A673 (cell line): ENCODE data around the gene C3. TPM values are rescaled to one million over a fixed set of nuclear protein-coding genes. Genes with fewer than 3 reads are reported as not detected.
A peak's percentile ranks its signal among the peaks of the same experiment; 100 is the strongest.

Source experiments
- BruUV-seq: library from RNA; stranded (reverse); fragments of 400-500 nt; replicated peaks from 2 replicates; lab custom pipeline; 2021; lab: Mats Ljungman, UMichigan
- CTCF ChIA-PET: fragments of 300-600 bp; sonication (Branson Sonifier 250); formaldehyde crosslinking; loops from one replicate; lab custom pipeline; 2022; ENCODE audit warnings: antibody characterized with exemption; lab: Charles Lee
- POLR2A ChIA-PET: fragments of 300-600 bp; sonication (Branson Sonifier 250); formaldehyde crosslinking; loops from one replicate; lab custom pipeline; 2022; ENCODE audit warnings: antibody characterized with exemption; ENCODE audit not compliant: low non-redundant PET; lab: Charles Lee
- DNase-seq: peaks from one replicate; pipeline ENCODE4 v3.0.0-alpha.2; 2015; ENCODE audit warnings: low spot score
- H3K27ac ChIP-seq: fragments of 200-600 bp; sonication (generic); 2 replicates; pipeline ENCODE4 v1.5.1; 2016; ENCODE audit warnings: mixed run types, low read depth, mild to moderate bottlenecking, mixed read lengths, antibody characterized with exemption, low read length; ENCODE audit not compliant: poor library complexity, severe bottlenecking
- H3K27me3 ChIP-seq: fragments of 200-600 bp; sonication (generic); replicated peaks from 2 replicates; pipeline ENCODE4 v1.6.1; 2017; ENCODE audit warnings: mixed run types, low read depth, mild to moderate bottlenecking, mixed read lengths, antibody characterized with exemption, low read length; ENCODE audit not compliant: insufficient read depth, poor library complexity
- H3K36me3 ChIP-seq: fragments of 200-600 bp; sonication (generic); 2 replicates; pipeline ENCODE4 v1.6.1; 2016; ENCODE audit warnings: mixed run types, mild to moderate bottlenecking, mixed read lengths, antibody characterized with exemption, low read length; ENCODE audit not compliant: insufficient read depth, poor library complexity, severe bottlenecking
- H3K4me1 ChIP-seq: fragments of 200-600 bp; sonication (generic); 2 replicates; pipeline ENCODE4 v1.6.1; 2017; ENCODE audit warnings: mixed run types, mild to moderate bottlenecking, mixed read lengths, antibody characterized with exemption, low read length; ENCODE audit not compliant: insufficient read depth, poor library complexity, severe bottlenecking
- H3K4me3 ChIP-seq: fragments of 200-600 bp; sonication (generic); 2 replicates; pipeline ENCODE4 v1.5.1; 2016; ENCODE audit warnings: low read depth, mixed run types, mild to moderate bottlenecking, mixed read lengths, low read length; ENCODE audit not compliant: poor library complexity, severe bottlenecking
- H3K9me3 ChIP-seq: fragments of 200-600 bp; sonication (generic); 2 replicates; pipeline ENCODE4 v1.6.1; 2016; ENCODE audit warnings: mixed run types, low read depth, mild to moderate bottlenecking, mixed read lengths, antibody characterized with exemption, low read length; ENCODE audit not compliant: poor library complexity, severe bottlenecking
- CTCF ChIP-seq: fragments of 300-800, 200-600 bp; sonication (generic); conservative IDR thresholded peaks from 2 replicates; pipeline ENCODE4 v1.5.1; 2017; ENCODE audit warnings: low read depth, mild to moderate bottlenecking, antibody characterized with exemption, low read length, moderate library complexity, mixed read lengths
- EZH2 ChIP-seq: fragments of 200-600 bp; sonication (generic); IDR thresholded peaks from 2 replicates; pipeline ENCODE4 v1.6.1; 2017; ENCODE audit warnings: borderline replicate concordance, low read depth, mild to moderate bottlenecking, mixed read lengths, antibody characterized with exemption, low read length; ENCODE audit not compliant: poor library complexity, severe bottlenecking
- intact Hi-C: fragments of 100-400 bp; cut with micrococcal nuclease; formaldehyde crosslinking; loops from one replicate; pipeline ENCODE4 v1.10.0; 2022; ENCODE audit not compliant: unreplicated experiment
- total RNA-seq: library from RNA; stranded (reverse); gene quantifications from 2 replicates; pipeline ENCODE4 v1.2.3, GENCODE V29; 2021

C3 gene
- total RNA-seq, 1 experiment from 2014 or later = 1.8 TPM

DNA sequence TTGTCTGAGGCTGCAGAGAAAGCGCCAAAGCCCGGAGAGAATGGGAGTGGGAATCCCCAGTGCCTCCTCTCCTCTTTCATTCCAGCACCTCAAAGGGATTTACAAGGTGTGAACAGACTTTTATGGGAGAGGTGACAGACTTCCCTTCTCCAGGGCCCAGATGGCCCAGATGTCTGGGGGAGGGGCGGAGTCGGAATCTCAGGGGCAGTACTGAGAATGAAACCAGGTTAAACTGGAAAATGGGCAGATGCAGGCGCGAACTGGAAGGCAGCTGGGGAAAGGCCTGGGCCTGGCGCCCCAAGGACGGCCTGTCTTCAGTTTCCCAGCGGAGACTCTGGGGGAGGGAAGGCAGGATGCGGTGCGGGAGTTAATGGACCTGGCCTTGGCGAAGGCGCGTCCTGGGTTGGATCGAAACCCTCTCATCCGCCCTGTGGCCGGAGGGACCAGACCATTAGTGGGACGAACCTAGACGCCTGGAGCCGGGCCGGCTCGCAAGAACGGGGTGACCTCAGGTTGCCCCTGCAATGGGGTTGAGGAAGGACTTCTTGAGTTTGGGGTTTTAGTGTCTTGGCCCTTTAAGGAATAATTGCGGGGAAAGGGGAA, 18.4 kb upstream of the C3 start:
- TF ChIP-seq CTCF (no peak), EZH2 (no peak)
- peak overlapping the region; percentile 84 for H3K27ac ChIP-seq
- intact Hi-C loops = loop anchor here (1.0 to 5.0 kb wide), 4 partner anchors 63 to 222 kb away; no protein-coding TSS in a partner anchor
- BruUV-seq = no TSS peak
- H3K4me1 ChIP-seq = peaks cover 38% of the 10 kb centered on the region
- H3K36me3 ChIP-seq = peaks cover 16% of the 10 kb centered on the region
- ChIA-PET POLR2A (no interaction called here), CTCF (interaction anchor here (1.0 to 2.0 kb wide), 5 partner anchors 101 to 125 kb away, joined by 3 to 44 read pairs (median 7); no protein-coding TSS in a partner anchor)
- H3K27me3 ChIP-seq = no peaks in the 10 kb centered on the region
- DNase-seq = peak; percentile 53
- H3K4me3 ChIP-seq = peak overlapping the region; percentile 41
- H3K9me3 ChIP-seq = no peaks in the 10 kb centered on the region

- peak; percentile 97 for DNase-seq
- H3K36me3 ChIP-seq = peaks cover 9% of the 10 kb centered on the region
- no peaks in the 10 kb centered on the region for H3K27me3 ChIP-seq
- no peaks in the 10 kb centered on the region for H3K9me3 ChIP-seq
- H3K27ac ChIP-seq = peak overlapping the region; percentile 84
- TF ChIP-seq CTCF = peak; percentile 86
- TF ChIP-seq EZH2 = no peak
- peaks cover 35% of the 10 kb centered on the region for H3K4me1 ChIP-seq
- BruUV-seq = no TSS peak
- CTCF ChIA-PET = interaction anchor here (0.5 to 2.0 kb wide), 6 partner anchors 102 to 651 kb away, joined by 3 to 44 read pairs (median 6); no protein-coding TSS in a partner anchor
- POLR2A ChIA-PET = no interaction called here
- no peak overlapping the region for H3K4me3 ChIP-seq
- intact Hi-C loops = loop anchor here (1.0 to 5.0 kb wide), 4 partner anchors 64 to 221 kb away; no protein-coding TSS in a partner anchor
These were observed 17.7 kb upstream of the C3 start for GRCh38 chr19:6737873-6738786.

GRCh38 chr19:6737284-6737872, 16.9 kb upstream of the C3 start, which contains the start of gene GPR108:
Gene GPR108, minus strand, starts transcription at chr19:6737580. Its CDS starts 4 bp downstream, at chr19:6737576.
- H3K4me3 ChIP-seq = peak within 1 kb of the TSS; percentile 63
- ChIA-PET POLR2A (no interaction called here), CTCF (interaction anchor here (2.0 kb wide), 1 partner anchor 127 kb away, joined by 44 read pairs; no protein-coding TSS in a partner anchor)
- H3K4me1 ChIP-seq = peaks cover 35% of the 10 kb centered on the region
- intact Hi-C loops = loop anchor here (5.0 kb wide), 3 partner anchors 65 to 220 kb away; no protein-coding TSS in a partner anchor
- BruUV-seq = no TSS peak
- H3K36me3 ChIP-seq = peaks cover 2% of the 10 kb centered on the region
- H3K27me3 ChIP-seq = no peaks in the 10 kb centered on the region
- peak within 1 kb of the TSS; percentile 98 for H3K27ac ChIP-seq
- TF ChIP-seq CTCF = no peak
- TF ChIP-seq EZH2 = no peak
- H3K9me3 ChIP-seq = no peaks in the 10 kb centered on the region
- DNase-seq = peak; percentile 100
